A673 (cell line): ENCODE results near the gene SORCS1.

ENCODE experiments used
- CTCF ChIP-seq: fragments of 300-800, 200-600 bp; sonication (generic); conservative IDR thresholded peaks from 2 replicates; pipeline ENCODE4 v1.5.1; 2017; ENCODE audit warnings: low read depth, mild to moderate bottlenecking, antibody characterized with exemption, low read length, moderate library complexity, mixed read lengths
- EZH2 ChIP-seq: fragments of 200-600 bp; sonication (generic); IDR thresholded peaks from 2 replicates; pipeline ENCODE4 v1.6.1; 2017; ENCODE audit warnings: borderline replicate concordance, low read depth, mild to moderate bottlenecking, mixed read lengths, antibody characterized with exemption, low read length; ENCODE audit not compliant: poor library complexity, severe bottlenecking

GRCh38 chr10:106996510-106996909 is 168.0 kb downstream of the SORCS1 start:
- TF ChIP-seq CTCF, result no peak
- TF ChIP-seq EZH2, result no peak
